Epithelial cell of proximal tubule (primary cell): ENCODE measurements around the gene TREH. TPM values are rescaled to one million over a fixed set of nuclear protein-coding genes. Genes with fewer than 3 reads are reported as not detected.

Source experiments
- DNase-seq: peaks from one replicate; pipeline ENCODE4 v3.0.0-alpha.2; 2011; ENCODE audit warnings: low read depth
- H3K4me3 ChIP-seq: 2 replicates; pipeline ENCODE4 v1.5.1; 2011; ENCODE audit warnings: low read depth, mild to moderate bottlenecking, low read length
- total RNA-seq: library from RNA; depleted of rRNA; stranded (reverse); fragments of >200 nt; gene quantifications from 2 replicates; pipeline ENCODE4 v1.2.3, GENCODE V29; 2015
- TF ChIP-seq, protein P1 (sequence below): conservative IDR thresholded peaks from 2 replicates; pipeline ENCODE4 v1.5.1; 2012; ENCODE audit warnings: low read depth, mild to moderate bottlenecking, low read length

TREH gene
- total RNA-seq, 1 donor from 2014 or later, result not detected

DNA sequence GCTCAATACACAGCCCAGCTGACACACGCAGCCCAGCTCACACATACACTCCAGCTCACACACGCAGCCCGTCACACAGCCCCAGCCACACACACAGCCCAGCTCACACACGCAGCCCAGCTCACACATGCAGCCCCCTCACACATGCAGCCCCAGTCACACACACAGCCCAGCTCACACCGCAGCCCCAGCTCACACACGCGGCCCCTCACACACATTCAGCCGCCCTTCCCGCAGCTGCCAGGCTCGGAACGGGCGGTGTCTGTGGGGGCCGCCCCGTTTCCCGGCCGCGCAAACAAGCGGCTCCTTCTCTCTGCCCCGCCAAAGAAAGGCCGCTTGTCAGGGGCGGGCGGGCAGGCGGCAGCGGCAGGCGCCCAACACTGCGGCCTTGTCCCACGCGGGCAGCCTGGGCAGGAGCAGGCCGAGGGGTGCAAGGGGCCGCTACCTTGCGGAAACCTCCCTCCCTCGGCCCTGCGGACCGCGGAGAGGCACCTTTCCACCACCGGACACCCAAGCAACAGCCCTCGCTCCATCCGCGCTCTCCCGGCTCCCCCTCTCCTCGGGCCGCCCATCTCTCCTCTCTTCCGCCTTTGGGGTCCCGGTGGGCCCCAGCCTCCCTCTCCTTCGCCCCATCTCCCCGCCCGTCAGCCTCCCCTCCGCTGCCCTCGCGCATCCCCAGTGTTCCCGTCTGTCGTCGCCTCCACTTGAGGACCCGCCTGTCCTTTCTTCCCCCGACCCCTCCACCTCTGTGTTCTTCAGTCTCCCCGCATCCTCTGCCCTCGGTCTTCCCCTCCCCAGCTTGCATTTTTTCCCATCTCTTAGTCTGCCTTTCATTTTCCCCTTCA is 69.8 kb downstream of the TREH start:
- H3K4me3 ChIP-seq, result no peak overlapping the region
- TF ChIP-seq, protein P1, sequence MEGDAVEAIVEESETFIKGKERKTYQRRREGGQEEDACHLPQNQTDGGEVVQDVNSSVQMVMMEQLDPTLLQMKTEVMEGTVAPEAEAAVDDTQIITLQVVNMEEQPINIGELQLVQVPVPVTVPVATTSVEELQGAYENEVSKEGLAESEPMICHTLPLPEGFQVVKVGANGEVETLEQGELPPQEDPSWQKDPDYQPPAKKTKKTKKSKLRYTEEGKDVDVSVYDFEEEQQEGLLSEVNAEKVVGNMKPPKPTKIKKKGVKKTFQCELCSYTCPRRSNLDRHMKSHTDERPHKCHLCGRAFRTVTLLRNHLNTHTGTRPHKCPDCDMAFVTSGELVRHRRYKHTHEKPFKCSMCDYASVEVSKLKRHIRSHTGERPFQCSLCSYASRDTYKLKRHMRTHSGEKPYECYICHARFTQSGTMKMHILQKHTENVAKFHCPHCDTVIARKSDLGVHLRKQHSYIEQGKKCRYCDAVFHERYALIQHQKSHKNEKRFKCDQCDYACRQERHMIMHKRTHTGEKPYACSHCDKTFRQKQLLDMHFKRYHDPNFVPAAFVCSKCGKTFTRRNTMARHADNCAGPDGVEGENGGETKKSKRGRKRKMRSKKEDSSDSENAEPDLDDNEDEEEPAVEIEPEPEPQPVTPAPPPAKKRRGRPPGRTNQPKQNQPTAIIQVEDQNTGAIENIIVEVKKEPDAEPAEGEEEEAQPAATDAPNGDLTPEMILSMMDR, result no peak
- no peak for DNase-seq

DNA sequence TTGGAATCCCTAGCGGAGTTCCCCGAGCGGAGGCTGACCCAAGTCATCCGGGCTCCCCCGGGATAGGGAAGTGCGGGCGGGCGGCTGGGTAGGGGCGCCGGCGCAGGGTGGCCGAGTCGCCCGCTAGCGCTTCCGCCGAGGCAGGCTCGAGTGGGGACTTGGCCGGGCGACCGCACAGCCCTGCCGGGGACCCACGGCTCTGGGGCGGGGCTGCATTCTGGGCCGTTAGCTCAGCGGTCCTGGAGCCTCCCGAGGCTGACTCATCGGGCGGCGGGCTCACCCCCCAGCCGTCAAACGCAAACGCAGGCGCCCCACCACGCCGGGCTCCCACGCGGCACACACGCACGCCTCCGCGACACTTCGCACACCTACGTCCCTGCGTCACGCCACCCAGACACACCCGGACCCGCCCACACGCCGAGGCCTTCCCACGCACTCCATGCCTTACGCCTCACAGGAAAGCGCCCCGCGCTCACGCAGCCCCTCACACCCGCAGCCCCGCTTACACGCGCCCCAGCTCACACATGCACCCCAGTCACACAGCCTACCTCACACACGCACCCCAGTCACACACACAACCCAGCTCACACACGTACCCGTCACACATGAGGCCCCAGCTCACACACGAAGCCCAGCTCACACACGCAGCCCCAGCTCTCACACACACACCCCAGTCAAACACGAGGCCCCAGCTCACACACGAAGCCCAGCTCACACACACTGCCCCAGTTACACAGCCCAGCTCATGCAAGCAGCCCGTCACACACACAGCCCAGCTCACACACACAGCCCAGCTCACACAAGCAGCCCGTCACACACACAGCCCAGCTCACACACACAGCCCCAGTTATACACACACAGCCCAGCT is 70.9 kb downstream of the TREH start:
- TF ChIP-seq, protein P1, result no peak
- peak overlapping the region; percentile 93 for H3K4me3 ChIP-seq
- no peak for DNase-seq

DNA sequence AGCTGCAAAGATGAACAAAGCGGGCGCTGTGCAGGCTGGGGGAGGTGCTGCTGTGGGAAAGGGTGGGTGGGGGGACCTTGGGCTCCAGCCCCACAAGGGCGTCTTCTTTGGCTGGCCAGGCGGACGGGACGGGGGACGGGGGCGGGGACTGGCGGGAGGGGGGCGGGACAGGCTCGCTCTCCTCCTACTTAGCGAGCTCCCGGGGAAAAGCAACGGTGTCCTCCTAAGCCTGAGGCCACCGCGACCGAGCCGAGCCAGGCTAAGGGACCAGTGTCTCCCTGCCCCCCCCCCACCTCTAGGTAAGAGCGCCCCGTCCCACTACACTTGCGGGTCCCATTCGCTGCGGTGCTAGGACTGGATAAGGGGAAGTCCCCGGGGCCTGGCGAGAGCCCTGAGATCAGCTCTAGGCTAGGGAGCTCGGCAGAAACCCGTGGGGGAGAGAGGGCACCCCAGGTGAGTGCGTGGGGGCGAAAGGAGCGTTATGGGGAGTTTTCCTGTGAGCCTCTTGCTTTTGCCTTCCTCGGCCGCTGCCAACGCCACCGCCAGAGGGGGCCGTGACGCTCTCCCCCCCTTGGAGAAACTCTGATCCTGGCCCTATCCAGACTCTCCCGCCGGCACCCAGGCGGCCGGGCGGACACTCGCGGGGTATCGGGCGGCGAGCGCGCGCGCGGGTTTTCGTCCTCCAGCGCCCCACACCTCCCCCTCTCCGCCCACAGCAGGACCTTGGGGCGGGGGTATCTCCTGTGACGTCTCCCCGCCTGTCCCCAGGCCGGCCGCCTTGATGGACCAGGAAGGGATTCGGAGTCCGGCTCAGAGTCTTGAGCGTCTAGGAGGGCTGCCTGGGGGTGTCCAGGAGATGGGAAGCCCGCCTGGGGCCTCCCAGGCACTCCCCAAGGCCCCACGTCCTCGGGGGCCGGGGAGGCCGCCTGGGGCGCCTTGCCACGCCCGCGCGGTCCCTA is 71.8 kb downstream of the TREH start, which contains the start of gene PHLDB1:
TSS of gene PHLDB1 (plus strand) at position 215 of the 959 bp plus-strand sequence. CDS start 6,222 bp downstream, outside the sequence.
- no peak for DNase-seq
- TF ChIP-seq, protein P1, result peak; percentile 60

More for the DNA sequence above, 71.8 kb downstream of the TREH start, which contains the start of gene PHLDB1:
- peak within 1 kb of the TSS; percentile 93 for H3K4me3 ChIP-seq

Other genes with a start within 250 kb of the TREH start
- 27.2 and 42.1 TPM in 2 replicates for gene KMT2A, start 243.2 kb downstream of the TREH start, total RNA-seq
- 1.6 TPM in 1 of 2 replicates, not detected in the other for gene TTC36, start 152.2 kb downstream of the TREH start, total RNA-seq
- 25.4 and 40.5 TPM in 2 replicates for gene TMEM25, start 148.5 kb downstream of the TREH start, total RNA-seq
- 13.5 and 15.8 TPM in 2 replicates for gene IFT46, start 113.7 kb downstream of the TREH start, total RNA-seq
- gene ARCN1, start 107.2 kb downstream of the TREH start, total RNA-seq, result 88.7 and 111 TPM in 2 replicates
- gene PHLDB1, start 72.0 kb downstream of the TREH start, total RNA-seq, result 49.8 and 64.2 TPM in 2 replicates
- 32.6 and 36.5 TPM in 2 replicates for gene DDX6, start 111.5 kb upstream of the TREH start, total RNA-seq
- not detected in 2 replicates for gene CXCR5, start 204.2 kb upstream of the TREH start, total RNA-seq
- gene BCL9L, start 246.3 kb upstream of the TREH start, total RNA-seq, result 20.7 and 25.7 TPM in 2 replicates